HG03280 (cell line): Measurements from ENCODE around the gene INCENP.
A peak's percentile ranks its signal among the peaks of the same experiment; 100 is the strongest.
"Not testable (repeated sequence)": the region's sequence is repeated elsewhere in the genome, so short reads cannot be mapped to it uniquely, and the experiment has no call there.

Experiments
- ATAC-seq: cut with Tn5 transposase; IDR thresholded peaks from one replicate; pipeline ENCODE4 v1.9.1; 2021; ENCODE audit warnings: mild to moderate bottlenecking, moderate library complexity; ENCODE audit not compliant: unreplicated experiment

INCENP gene

DNA sequence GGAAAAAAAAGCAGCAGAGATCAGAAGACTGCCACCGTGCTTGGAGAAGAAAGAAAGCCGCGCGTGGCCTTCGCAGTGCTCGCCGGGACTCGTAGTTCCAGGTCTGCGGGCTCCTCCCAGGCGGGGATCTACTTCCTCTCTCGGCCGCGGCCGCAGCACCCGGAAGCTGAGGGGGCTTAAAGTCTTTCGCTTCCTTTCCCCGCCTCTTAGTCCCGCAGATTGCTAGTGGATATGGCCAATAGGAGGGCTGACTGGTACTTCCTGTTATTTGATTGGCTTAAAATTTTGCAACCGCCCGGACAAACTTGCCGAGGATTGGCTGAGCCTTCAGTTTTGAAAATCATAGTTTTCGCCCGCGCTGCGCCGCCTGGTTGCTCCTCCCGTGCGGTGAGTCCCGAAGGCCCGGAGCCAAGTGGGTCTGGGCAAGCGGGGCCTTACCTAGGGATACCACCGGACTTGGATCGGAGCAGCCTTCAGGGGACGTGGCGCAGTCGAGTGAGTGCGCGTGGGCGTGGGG, at the start of gene INCENP:
INCENP (plus strand) TSS at position 343 of the 517 bp plus-strand sequence. CDS start 4,151 bp downstream, outside the sequence.
- ATAC-seq, result peak; percentile 95

DNA sequence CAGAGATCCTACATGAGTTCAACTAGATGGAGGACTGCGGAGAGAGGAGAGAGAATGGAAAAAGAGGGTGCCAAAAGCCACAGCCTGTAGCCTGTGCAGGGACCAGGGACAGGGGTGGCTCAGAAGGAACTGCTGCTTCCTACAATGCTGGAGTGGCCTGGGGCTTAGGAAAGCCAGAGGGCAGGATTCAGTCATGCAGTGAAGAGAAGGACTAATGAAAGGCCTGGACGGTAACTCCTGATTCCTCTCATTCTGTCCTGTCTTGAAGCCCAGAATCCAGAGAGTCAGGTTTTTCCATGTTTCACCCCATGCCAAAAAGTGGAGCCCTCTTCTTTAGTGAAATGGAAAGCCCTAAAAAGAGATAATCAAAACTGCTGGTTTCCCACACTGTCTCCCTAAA, 48.4 kb upstream of the INCENP start:
- no peak for ATAC-seq

DNA sequence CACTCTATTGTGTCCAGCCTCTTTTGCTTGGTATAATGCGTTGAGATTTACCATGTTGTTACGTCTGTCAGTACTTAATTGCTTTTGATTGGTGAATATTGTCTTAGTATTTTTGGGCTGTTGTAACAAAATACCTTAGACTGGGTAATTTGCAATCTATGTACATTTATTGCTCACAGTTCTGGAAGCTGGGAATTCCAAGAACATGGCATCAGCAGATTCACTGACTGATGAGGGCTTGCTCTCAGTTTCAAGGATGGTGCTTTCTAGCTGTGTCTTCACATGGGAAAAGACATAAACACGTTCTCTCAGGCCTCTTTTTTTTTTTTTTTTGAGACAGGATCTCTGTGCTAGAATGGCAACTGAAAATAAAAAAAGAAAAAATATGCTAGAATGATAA, 46.7 kb upstream of the INCENP start:
- ATAC-seq, result no peak

DNA sequence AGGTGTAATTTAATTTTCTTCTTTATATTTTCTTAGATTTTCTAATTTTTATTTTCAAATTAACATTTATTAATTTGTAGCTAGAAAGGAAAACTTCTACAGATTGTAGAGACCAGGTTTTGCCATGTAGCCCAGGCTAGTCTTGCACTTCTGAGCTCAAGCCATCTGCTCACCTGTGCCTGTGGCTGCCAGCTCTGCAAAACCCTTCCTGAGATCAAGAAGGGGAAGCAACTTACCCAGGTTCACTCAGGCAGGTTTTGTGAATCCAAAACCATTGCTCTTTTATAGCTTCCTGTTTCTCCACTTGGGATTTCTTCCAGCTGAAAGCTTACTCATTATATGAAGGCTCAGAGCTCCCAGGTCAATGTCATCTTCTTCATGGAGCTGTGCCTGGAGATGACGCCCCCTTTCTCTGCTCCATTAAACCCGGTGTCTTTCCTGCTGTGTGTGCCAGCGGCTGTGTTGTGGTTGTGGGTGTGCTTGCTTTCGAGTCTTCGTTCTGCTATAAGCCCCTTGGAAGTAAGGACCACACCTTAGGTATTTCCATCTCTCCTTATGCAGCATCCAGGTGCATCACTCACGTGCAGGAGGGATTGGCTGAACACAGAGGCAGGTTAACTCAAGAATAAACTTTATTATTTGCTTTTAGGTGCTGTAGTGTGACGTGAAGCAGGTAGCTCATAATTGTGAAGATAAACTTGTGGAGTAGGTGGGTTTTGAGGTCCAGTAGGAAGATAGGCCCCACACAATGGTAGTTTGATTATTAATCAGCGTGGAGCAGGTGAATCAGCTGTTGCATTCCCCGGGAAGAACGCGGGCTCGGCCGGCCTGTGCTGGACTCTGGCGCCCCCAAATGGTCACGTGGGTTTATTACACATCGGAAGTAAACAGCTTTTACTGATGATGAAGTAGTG, 42.2 kb upstream of the INCENP start:
- no peak for ATAC-seq

DNA sequence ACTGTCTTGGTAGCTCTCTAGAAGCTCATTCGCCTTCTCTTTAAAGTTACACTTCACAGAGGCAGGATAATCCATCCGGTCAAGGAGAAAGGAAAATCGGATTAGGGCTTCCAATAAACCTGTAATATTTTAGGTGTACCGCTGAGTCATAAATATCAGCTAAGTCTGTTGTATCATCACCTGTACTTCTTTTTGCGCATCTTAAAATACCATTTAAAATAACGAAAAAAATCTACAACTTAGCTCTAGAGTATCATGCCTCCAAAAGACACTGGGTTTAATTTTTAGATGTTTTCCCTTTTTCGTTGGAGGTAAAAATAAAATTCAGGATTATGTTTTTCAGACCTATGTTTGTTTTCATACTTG, 41.5 kb upstream of the INCENP start:
- no peak for ATAC-seq

DNA sequence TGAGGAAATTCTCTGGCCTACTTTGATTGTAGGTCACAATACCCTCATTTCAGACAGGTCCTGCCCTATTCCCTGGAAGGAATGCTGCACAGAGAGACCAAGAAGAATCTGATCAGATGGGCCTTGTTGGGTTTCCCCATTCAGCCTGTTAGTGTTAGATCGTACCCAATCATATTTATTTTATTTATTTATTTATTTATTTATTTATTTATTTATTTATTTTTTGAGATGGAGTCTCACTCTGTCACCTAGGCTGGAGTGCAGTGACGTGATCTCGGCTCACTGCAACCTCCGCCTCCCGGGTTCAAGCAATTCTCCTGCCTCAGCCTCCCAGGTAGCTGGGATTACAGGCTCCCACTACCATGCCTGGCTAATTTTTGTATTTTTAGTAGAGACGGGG, 39.0 kb upstream of the INCENP start:
- not testable (repeated sequence) for ATAC-seq

DNA sequence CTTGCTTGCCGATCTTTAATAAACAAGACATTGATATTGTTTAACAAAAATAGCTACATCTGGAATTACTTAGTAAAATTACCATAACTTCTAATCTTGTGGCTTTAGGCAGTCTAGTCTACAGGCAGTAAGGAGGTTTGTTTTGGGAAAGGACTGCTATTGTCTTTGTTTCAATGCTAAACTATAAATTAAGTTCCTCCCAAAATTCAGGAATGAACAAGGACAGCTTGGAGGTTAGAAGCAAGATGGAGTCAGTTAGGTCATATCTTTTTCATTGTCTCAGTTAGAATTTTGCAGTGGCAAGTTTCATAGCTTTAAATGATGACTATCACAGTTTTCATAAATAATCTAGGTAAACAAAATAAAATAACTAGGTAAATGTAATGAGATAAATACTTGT, 36.1 kb upstream of the INCENP start:
- no peak for ATAC-seq

DNA sequence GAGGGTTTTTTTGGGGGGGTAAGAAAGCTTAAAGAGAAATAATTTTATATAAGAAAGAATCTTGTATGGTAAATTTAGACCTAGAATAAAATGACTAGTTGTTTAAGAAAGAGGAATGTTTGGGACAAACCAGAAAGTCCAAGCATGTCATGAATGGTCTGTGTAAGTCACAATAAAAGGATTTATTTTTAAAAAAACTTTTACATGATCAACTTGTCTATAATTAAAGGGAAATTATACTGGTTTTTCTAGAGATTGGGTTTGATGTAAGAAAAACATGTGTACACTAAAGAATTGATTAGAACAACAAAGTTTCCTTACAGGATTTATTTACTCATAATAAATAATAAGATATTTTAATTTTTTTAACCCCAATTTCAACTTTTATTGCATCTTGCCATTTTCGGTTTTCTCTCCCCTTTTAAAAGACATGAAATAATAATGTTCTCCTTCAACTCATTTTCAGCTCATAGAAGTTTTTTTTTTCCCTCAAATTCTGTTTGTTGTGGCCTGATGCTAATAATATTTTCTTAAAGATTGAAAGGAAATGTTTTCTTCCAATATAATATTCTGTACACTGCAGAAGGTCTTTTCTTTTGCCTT, 35.4 kb upstream of the INCENP start:
- ATAC-seq, result no peak

DNA sequence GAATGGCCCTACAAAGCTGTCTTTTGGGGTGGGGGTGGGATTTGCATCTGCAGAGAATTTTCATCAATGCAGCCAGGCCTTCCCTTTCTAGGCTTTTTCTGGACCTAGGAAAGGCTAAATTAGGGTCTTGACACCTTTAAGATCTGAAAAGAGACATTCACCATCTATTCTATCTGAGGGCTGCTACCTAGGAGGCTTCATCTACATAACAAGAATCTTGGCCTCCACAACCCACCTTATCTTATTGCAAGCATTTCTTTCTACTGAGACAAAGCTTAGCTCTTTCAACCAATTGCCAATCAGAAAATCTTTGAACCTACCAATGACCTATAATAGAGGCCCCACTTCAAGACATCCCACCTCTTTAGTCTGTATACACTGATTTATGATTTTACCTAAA, 20.7 kb upstream of the INCENP start:
- no peak for ATAC-seq

DNA sequence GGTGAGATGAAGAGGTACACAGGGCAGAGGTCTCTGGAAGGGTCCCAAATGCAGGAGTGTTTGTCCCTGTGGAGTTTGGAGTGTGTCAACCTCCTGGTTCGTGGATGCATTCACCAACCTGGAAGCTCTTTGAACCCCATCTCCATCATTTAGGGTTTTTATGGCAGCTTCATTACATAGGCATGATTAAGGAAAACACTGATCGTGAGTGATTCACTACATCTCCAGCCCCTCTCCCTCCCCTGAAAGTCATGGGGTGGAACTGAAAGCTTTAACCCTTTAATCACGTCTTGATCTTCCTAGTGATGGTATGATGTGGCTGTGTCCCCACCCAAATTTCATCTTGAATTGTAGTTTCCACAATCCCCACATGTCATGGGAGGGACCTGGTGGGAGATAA, 19.8 kb upstream of the INCENP start:
- no peak for ATAC-seq

DNA sequence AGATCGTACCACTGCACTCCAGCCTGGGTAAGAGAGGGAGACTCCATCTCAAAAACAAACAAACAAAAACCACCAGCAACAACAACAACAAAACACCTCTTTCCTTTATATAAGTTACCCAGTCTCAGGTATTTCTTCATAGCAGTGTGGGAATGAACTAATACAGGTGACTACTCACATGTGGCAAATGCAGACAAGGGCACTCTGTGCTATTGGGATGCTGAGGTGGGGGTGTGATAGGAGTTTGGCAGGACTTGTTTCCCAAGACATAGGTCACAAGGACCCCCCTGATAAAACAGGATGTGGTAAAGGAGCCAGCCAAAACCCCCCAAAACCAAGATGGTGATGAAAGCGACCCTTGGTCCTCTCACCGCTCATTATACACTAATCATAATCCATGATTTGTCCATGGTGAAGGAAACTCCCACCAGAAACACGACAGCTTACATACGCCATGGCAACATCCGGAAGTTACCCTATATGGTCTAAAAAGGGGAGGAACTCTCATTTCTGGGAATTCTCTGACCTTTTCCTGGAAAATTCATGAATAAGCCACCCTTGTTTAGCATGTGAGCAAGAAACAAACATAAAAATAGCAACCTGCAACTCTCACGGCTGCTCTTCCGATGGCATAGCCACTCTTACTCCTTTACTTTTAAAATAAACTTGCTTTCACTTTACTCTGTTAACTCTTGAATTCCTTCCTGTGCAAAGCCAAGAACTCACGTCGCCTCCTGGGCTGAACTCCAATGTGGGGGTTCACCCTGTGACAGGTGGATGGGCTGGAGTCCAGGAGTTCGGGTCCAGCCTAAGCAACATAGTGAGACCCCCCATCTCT, 18.8 kb upstream of the INCENP start:
- no peak for ATAC-seq

DNA sequence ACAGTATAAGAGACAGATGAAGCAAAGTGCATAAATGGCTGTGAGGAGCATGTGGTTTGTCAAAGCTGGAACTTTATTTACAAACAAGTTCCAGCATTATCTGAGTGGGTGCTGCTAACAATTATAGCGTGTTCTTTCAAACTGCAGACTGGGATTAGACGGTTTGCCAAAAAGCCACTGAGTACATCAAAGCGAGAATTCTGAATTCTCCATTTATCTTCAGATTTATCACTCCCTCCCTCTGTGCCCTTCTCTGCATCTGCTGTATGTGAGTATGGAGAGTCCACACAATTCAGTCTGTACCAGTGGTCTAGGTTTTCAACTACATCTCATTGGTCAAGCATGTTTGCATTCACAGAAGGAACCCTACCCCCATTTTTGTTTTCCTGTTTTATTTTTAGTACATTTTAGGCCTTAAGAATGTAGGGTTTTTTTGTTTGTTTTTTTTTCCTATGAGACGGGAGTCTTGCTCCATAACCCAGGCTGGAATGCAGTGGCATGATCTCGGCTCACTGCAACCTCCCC, 18.1 kb upstream of the INCENP start:
- ATAC-seq, result no peak

DNA sequence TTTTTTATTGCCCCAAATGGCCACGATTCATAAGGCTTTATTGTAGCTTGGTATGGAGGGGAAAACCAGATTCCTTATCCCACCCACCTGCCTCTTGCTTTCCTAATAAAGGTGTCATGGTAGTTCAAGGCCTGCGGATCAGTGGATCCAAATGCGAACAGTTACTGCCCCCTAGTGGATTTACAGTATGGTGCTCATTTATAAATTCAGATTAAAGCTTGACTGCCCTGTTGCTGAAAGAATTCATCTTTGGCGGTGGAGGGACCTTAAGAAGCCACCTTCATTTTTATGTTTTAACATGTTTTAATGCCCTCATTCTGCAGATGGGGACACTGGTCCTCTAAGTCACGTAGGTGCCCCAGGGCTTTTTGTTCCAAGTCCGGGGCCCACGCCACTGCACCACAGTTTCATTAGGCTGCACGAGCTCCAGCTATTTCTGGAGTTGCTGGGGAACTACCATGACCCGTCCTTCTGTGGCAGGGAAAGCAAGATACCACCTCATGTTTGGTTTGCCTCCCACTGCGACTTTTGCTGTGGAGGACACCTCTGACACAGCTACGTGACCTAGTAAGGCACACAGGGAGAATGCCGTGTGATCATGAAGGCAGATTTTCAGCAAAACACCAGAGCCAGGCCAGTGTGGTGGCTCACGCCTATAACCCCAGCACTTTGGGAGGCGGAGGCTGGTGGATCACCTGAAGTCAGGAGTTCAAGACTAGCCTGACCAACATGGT, 15.6 kb upstream of the INCENP start:
- ATAC-seq, result no peak

DNA sequence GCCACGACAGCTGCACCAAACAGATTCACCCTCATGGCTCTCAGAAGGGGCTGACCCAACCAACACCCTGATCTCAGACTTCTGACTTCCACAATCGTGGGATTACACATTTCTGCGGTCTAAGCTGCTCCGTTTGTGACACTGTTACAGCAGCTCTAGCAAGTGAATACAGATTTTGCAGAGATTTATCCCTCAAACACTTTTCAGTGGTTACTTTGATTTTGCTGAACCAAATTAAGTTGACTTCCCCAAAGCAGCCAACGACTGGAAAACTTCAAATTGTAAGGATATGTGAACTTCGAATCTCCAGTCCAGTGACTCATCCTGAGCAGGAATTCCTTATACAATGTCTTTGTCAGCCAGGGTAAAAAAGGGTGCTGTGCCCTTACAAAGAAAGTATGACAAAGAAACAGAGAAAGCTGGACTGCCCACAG, 14.8 kb upstream of the INCENP start:
- no peak for ATAC-seq

DNA sequence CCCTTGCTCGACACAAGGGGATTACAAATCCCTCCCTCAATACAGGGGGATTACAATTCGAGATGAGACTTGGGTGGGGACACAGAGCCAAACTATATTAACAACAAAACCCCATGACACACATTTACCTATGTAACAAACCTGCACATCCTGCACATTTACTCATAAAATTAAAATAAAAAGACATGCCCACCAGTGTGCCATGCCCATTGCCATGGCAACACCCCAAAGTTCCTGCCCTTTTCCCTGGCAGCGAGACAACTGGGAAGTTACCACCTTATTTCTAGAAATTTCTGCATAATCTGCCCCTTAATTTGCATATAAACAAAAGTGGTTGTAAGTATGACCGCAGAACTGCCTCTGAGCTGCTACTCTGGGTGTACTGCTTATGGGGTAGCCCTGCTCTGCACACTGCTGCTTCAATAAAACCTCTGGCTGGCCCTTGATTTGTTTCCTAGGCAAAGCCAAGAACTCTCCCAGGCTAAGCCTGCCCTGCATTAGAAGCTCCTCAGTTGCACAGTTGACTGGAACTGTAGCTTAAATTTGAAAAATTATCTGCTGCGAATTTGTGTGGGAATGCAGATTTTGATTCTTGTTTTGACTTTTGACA, 8.6 kb upstream of the INCENP start:
- no peak for ATAC-seq

DNA sequence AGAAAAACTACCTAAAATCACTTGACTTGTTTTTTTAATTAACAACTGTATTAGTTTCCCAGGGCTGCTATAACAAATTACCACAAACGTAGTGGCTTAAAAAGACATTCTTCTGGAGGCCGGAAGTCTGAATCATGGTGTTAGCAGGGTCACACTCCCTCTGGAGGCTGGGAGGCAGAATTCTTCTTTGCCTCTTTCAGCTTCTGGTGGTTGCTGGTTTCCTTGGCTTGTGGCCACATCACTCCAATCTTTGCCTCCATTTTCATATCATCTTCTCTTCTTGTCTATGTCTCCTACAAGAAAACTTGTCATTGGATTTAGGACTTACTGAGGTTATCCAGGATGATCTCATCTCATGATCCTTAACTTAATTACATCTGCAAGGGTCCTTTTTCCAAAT, 7.4 kb upstream of the INCENP start:
- no peak for ATAC-seq

DNA sequence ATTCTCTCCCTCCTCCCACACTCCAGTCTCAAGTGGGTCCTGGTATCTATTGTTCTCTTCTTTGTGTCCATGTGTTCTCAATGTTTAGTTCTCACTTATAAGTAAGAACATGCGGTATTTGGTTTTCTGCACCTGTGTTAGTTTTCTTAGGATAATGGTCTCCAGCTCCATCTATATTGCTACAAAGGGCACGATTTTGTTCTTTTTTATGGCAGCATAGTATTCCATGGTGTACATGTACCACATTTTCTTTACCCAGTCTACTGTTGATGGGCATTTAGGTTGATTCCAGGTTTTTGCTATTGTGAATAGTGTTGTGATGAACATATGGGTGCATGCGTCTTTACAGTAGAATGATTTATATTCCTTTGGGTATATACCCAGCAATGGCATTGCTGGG, 4.2 kb upstream of the INCENP start:
- no peak for ATAC-seq

DNA sequence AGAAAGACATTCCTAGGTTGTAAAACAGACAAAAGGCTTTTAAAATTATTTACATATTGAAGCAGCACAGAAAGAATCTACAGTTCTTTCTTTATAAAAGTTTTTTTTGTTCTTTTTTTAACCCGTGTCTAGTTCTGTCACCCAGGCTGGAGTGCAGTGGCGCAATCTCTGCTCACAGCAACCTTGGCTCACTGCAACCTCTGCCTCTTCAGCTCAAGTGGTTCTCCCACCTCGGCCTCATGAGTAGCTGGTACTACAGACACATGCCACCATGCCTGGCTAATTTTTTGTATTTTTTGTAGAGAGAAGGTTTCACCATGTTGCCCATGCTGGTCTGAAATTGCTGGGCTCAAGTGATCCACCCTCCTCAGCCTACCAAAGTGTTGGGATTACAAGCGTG, 3.8 kb upstream of the INCENP start:
- no peak for ATAC-seq

DNA sequence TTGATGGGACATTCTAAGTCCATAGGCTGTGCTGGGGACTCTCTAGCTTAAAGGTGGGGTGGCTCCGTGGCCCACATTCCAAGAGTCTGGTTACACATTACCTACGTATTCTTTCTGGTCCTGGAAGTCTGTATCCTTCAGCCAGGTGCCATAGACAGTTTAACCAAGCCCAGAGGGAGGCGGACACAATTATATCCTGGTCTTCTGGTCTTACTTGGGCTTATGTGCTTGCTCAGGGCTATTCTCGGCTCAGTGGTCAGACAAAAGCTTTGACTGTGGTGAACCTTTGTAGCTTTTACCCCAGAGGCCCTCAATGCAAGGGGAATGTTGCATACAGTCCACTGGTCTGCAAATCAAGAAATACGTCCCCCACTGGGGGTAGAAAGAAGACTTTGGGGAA, 3.4 kb upstream of the INCENP start:
- no peak for ATAC-seq

DNA sequence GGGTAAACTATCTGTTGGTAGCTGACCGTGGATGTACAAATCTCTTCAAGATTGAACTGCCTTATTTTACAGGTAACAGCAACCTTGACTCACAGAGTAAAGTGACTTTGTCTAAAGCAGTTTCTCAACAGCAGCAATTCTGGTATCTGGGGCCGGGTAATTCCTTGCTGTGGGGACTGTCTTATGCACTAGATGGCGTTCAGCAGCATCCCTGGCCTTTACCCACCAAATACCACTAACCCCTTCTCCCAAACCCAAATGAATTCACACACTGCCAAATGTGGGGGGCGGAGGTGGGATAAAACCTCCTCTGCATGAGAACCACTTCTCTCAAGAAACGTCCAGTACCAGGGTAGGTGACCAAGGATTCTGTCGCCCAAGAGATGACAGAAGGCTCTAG, 1.7 kb upstream of the INCENP start:
- ATAC-seq, result no peak
